Thyroid gland (tissue), 4 donors: ENCODE data around the gene NIP7.

Source experiments
- POLR2A ChIP-seq, 2 donors: fragments of 450-650 bp; IDR thresholded peaks; one replicate each; pipeline ENCODE4 v1.6.1; 2017; ENCODE audit warnings: antibody characterized with exemption in 2 of 2, mild to moderate bottlenecking in 2 of 2, moderate library complexity in 1 of 2
- TF ChIP-seq, protein P1 (sequence below), 6 experiments: fragments of 200-600 bp in 3 of 6; fragments of 450-650 bp in 3 of 6; sonication (generic) in 3 of 6; IDR thresholded peaks; one replicate each; pipeline ENCODE4 v1.5.1; 2016 to 2019; ENCODE audit warnings: antibody characterized with exemption in 6 of 6, mild to moderate bottlenecking in 2 of 6, inconsistent platforms in 1 of 6, moderate library complexity in 1 of 6

DNA sequence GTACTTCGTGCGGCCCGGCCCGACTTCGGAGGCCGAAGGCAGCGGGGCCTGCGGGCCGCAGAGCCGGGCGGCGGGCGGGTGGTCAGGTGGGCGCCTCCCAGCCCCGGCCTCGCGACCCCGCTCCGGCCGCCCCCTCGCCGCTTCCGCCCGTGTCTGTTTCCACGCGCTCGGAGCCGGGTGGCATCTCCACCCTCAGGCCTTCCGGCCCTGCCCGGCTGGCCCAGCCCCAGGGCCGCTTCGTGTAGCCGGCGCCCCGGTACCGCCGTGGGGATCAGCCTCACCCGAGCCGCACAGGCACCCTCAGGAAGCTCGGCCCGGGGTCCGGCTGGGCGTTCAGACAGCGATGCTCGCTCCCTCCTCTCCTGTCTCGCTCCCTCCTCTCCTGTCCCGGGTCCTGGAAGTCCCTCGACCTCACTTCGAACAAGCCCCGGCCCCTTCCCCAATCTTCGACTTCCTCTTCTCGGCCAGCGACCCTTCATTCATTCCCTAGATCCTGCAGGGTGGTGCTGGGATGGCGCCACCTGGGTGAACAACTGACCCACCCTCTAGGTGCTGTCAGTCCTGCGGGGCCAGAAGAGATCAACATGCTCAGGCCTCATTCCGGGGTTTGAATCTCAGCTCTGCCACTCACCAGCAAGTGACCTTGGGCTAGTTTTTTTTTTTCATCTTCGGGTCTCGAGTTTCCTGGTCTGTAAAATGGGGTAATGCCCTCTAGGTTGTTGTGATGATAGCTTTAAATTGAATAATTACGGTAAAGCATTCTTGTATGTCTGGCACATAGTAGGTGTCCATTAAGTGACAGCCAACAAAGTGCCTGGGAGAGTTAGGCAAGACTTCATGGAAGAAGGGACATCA is 27.8 kb upstream of the NIP7 start:
- TF ChIP-seq, protein P1, sequence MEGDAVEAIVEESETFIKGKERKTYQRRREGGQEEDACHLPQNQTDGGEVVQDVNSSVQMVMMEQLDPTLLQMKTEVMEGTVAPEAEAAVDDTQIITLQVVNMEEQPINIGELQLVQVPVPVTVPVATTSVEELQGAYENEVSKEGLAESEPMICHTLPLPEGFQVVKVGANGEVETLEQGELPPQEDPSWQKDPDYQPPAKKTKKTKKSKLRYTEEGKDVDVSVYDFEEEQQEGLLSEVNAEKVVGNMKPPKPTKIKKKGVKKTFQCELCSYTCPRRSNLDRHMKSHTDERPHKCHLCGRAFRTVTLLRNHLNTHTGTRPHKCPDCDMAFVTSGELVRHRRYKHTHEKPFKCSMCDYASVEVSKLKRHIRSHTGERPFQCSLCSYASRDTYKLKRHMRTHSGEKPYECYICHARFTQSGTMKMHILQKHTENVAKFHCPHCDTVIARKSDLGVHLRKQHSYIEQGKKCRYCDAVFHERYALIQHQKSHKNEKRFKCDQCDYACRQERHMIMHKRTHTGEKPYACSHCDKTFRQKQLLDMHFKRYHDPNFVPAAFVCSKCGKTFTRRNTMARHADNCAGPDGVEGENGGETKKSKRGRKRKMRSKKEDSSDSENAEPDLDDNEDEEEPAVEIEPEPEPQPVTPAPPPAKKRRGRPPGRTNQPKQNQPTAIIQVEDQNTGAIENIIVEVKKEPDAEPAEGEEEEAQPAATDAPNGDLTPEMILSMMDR (IDR thresholded peaks at IDR 0.05) = no peak
- TF ChIP-seq POLR2A (IDR thresholded peaks at IDR 0.05) = no peak
